ENCODE measurements around the gene GABPA.
"Not testable (repeated sequence)": the region's sequence is repeated elsewhere in the genome, so short reads cannot be mapped to it uniquely, and the experiment has no call there.

DNA sequence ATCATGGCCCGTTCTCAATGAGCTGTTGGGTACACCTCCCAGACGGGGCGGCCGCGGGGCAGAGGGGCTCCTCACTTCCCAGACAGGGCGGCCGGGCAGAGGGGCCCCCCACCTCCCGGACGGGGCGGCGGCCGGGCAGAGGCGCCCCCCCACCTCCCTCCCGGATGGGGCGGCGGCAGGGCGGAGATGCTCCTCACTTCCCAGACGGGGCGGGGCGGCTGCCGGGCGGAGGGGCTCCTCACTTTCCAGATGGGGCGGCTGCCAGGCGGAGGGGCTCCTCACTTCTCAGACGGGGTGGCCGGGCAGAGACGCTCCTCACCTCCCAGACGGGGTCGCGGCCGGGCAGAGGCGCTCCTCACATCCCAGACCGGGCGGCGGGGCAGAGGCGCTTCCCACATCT lies 39.3 kb upstream of the GABPA start:
- TF ChIP-seq, protein P1, sequence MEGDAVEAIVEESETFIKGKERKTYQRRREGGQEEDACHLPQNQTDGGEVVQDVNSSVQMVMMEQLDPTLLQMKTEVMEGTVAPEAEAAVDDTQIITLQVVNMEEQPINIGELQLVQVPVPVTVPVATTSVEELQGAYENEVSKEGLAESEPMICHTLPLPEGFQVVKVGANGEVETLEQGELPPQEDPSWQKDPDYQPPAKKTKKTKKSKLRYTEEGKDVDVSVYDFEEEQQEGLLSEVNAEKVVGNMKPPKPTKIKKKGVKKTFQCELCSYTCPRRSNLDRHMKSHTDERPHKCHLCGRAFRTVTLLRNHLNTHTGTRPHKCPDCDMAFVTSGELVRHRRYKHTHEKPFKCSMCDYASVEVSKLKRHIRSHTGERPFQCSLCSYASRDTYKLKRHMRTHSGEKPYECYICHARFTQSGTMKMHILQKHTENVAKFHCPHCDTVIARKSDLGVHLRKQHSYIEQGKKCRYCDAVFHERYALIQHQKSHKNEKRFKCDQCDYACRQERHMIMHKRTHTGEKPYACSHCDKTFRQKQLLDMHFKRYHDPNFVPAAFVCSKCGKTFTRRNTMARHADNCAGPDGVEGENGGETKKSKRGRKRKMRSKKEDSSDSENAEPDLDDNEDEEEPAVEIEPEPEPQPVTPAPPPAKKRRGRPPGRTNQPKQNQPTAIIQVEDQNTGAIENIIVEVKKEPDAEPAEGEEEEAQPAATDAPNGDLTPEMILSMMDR (IDR thresholded peaks at IDR 0.05): not testable (repeated sequence)
- TF ChIP-seq POLR2A, EP300 (IDR thresholded peaks at IDR 0.05): not testable (repeated sequence)
